NK-92 (cell line): Measurements from ENCODE around the gene AMFR.

ENCODE experiments used
- DNase-seq: peaks from one replicate; lab custom pipeline; 2025; ENCODE audit not compliant: unreplicated experiment; lab: John Stamatoyannopoulos, UW

The AMFR gene

GRCh38 chr16:56424404-56424764, 961 bp downstream of the AMFR start:
- no peak for DNase-seq

- no peak for DNase-seq
Observed at GRCh38 chr16:56423584-56424403, 1.6 kb downstream of the AMFR start.

- no peak for DNase-seq
Observed at GRCh38 chr16:56422896-56423441, 2.4 kb downstream of the AMFR start.

- no peak for DNase-seq
Observed at GRCh38 chr16:56421976-56422669, 3.2 kb downstream of the AMFR start.

GRCh38 chr16:56421313-56421712, 4.0 kb downstream of the AMFR start:
- no peak for DNase-seq

GRCh38 chr16:56420613-56421012, 4.7 kb downstream of the AMFR start:
- no peak for DNase-seq

- no peak for DNase-seq
Observed at GRCh38 chr16:56419740-56420548, 5.4 kb downstream of the AMFR start.

GRCh38 chr16:56417138-56417537, 8.2 kb downstream of the AMFR start:
- no peak for DNase-seq

GRCh38 chr16:56415875-56416274, 9.5 kb downstream of the AMFR start:
- no peak for DNase-seq

GRCh38 chr16:56414366-56414765, 11.0 kb downstream of the AMFR start:
- no peak for DNase-seq

- no peak for DNase-seq
Observed at GRCh38 chr16:56413381-56413780, 12.0 kb downstream of the AMFR start.

GRCh38 chr16:56411624-56412023, 13.7 kb downstream of the AMFR start:
- no peak for DNase-seq

GRCh38 chr16:56411123-56411522, 14.2 kb downstream of the AMFR start:
- DNase-seq = no peak

- DNase-seq = no peak
Observed at GRCh38 chr16:56409195-56409594, 16.1 kb downstream of the AMFR start.

GRCh38 chr16:56408379-56409098, 16.8 kb downstream of the AMFR start:
- no peak for DNase-seq

- DNase-seq = no peak
Observed at GRCh38 chr16:56405977-56406672, 19.2 kb downstream of the AMFR start.

- no peak for DNase-seq
Observed at GRCh38 chr16:56401482-56401881, 23.9 kb downstream of the AMFR start.

GRCh38 chr16:56400458-56400857, 24.9 kb downstream of the AMFR start:
- DNase-seq = no peak

- no peak for DNase-seq
Observed at GRCh38 chr16:56399486-56399885, 25.9 kb downstream of the AMFR start.

GRCh38 chr16:56399047-56399446, 26.3 kb downstream of the AMFR start:
- DNase-seq = no peak
